Fibroblast of lung (primary cell): ENCODE data around the gene FAM20C. TPM values are rescaled to one million over a fixed set of nuclear protein-coding genes. Genes with fewer than 3 reads are reported as not detected.

ENCODE experiments used
- DNase-seq, 2 donors: peaks; one replicate each; pipeline versions ENCODE4 v3.0.0 to v3.0.0-alpha.2; 2010; ENCODE audit warnings: low read depth in 2 of 2
- H2AFZ ChIP-seq: 2 replicates; pipeline ENCODE4 v1.5.1; 2012; ENCODE audit warnings: low read length, control low read depth, inconsistent platforms
- H3K27ac ChIP-seq: 2 replicates; pipeline ENCODE4 v1.5.1; 2011; ENCODE audit warnings: low read length, control low read depth; ENCODE audit not compliant: insufficient read depth
- H3K27me3 ChIP-seq: 2 replicates; pipeline ENCODE4 v1.5.1; 2011; ENCODE audit warnings: mild to moderate bottlenecking, low read length; ENCODE audit not compliant: control insufficient read depth, insufficient read depth
- H3K36me3 ChIP-seq: 2 replicates; pipeline ENCODE4 v1.5.1; 2011; ENCODE audit warnings: low read length; ENCODE audit not compliant: control insufficient read depth, insufficient read depth
- H3K4me1 ChIP-seq: 2 replicates; pipeline ENCODE4 v1.5.1; 2011; ENCODE audit warnings: low read length; ENCODE audit not compliant: control insufficient read depth, insufficient read depth; ENCODE audit errors: extremely low read depth
- H3K4me2 ChIP-seq: 2 replicates; pipeline ENCODE4 v1.5.1; 2011; ENCODE audit warnings: low read length, control low read depth; ENCODE audit not compliant: insufficient read depth; ENCODE audit errors: extremely low read depth
- H3K4me3 ChIP-seq, 4 experiments: fragments of 200-600 bp in 1 of 4; sonication (generic) in 1 of 4; replicated peaks in 1 of 4; 2 replicates each; pipeline ENCODE4 v1.5.1; 2011 to 2016; ENCODE audit warnings: low read length in 4 of 4, low read depth in 3 of 4, mild to moderate bottlenecking in 3 of 4, control low read depth in 2 of 4, inconsistent platforms in 1 of 4, mixed read lengths in 1 of 4; ENCODE audit not compliant: insufficient read depth in 1 of 4; ENCODE audit errors: control extremely low read depth in 1 of 4
- H3K79me2 ChIP-seq: 2 replicates; pipeline ENCODE4 v1.5.1; 2012; ENCODE audit warnings: mild to moderate bottlenecking, low read length, inconsistent platforms; ENCODE audit not compliant: control insufficient read depth, insufficient read depth
- H3K9ac ChIP-seq: 2 replicates; pipeline ENCODE4 v1.5.1; 2011; ENCODE audit warnings: mild to moderate bottlenecking, low read length, control low read depth; ENCODE audit not compliant: insufficient read depth
- H3K9me3 ChIP-seq: 2 replicates; pipeline ENCODE4 v1.5.1; 2012; ENCODE audit warnings: low read depth, low read length; ENCODE audit not compliant: control insufficient read depth, insufficient read depth
- H4K20me1 ChIP-seq: 2 replicates; pipeline ENCODE4 v1.5.1; 2011; ENCODE audit warnings: low read length; ENCODE audit not compliant: control insufficient read depth, insufficient read depth; ENCODE audit errors: extremely low read depth
- CTCF ChIP-seq, 2 donors: IDR thresholded peaks in 1 of 2; conservative IDR thresholded peaks in 1 of 2; 1 replicate in 1 of 2; 2 replicates in 1 of 2; pipeline ENCODE4 v1.5.1; 2011 to 2012; ENCODE audit warnings: low read length in 2 of 2, control low read depth in 1 of 2, inconsistent platforms in 1 of 2, low read depth in 1 of 2, mild to moderate bottlenecking in 1 of 2
- EZH2 ChIP-seq: IDR thresholded peaks from 2 replicates; pipeline ENCODE4 v1.5.1; 2012; ENCODE audit warnings: low read length, control low read depth, mild to moderate bottlenecking; ENCODE audit errors: missing control alignments
- polyA plus RNA-seq, 2 donors: library from polyadenylated mRNA; depleted of rRNA in 1 of 2; stranded (reverse) in 1 of 2; unstranded in 1 of 2; fragments of >200 nt; gene quantifications; 2 replicates each; pipeline ENCODE4 v1.2.1, GENCODE V29; 2011 to 2012; ENCODE audit warnings: missing spikeins in 1 of 2
- total RNA-seq: library from RNA; depleted of rRNA; stranded (reverse); fragments of >200 nt; gene quantifications from 2 replicates; pipeline ENCODE4 v1.2.1, GENCODE V29; 2014

The FAM20C gene
- total and polyA plus RNA-seq, 2 donors (not counting 1 experiment from before 2014, with no cell fraction given), result 31.8 to 70.7 TPM

GRCh38 chr7:251446-252175, 59.2 kb downstream of the FAM20C start:
- no peaks in the 10 kb centered on the region for H4K20me1 ChIP-seq
- peaks cover 40% of the 10 kb centered on the region for H3K36me3 ChIP-seq
- H3K27ac ChIP-seq, result no peak overlapping the region
- H3K4me3 ChIP-seq, result no peak overlapping the region
- no peak overlapping the region for H3K4me2 ChIP-seq
- TF ChIP-seq EZH2 (no peak), CTCF (conservative IDR thresholded peaks at IDR 0.05 in 1 of 2, IDR thresholded peaks at IDR 0.05 in 1 of 2; ENCODE audit: low read depth in 1 of 2, low read length in 2 of 2) (no peak)
- H3K9ac ChIP-seq, result no peak overlapping the region
- no peak overlapping the region for H2AFZ ChIP-seq
- no peaks in the 10 kb centered on the region for H3K27me3 ChIP-seq
- H3K4me1 ChIP-seq, result no peaks in the 10 kb centered on the region
- no peak for DNase-seq
- H3K79me2 ChIP-seq, result no peaks in the 10 kb centered on the region
- no peaks in the 10 kb centered on the region for H3K9me3 ChIP-seq

GRCh38 chr7:252216-252965, 60.0 kb downstream of the FAM20C start:
- H3K79me2 ChIP-seq, result no peaks in the 10 kb centered on the region
- TF ChIP-seq EZH2 (no peak), CTCF (conservative IDR thresholded peaks at IDR 0.05 in 1 of 2, IDR thresholded peaks at IDR 0.05 in 1 of 2; ENCODE audit: low read depth in 1 of 2, low read length in 2 of 2) (no peak)
- H3K27ac ChIP-seq, result no peak overlapping the region
- no peak overlapping the region for H3K4me3 ChIP-seq
- no peaks in the 10 kb centered on the region for H3K27me3 ChIP-seq
- no peaks in the 10 kb centered on the region for H4K20me1 ChIP-seq
- no peak overlapping the region for H3K9ac ChIP-seq
- H3K4me1 ChIP-seq, result no peaks in the 10 kb centered on the region
- H3K36me3 ChIP-seq, result peaks cover 45% of the 10 kb centered on the region
- no peaks in the 10 kb centered on the region for H3K9me3 ChIP-seq
- H3K4me2 ChIP-seq, result no peak overlapping the region
- H2AFZ ChIP-seq, result no peak overlapping the region
- DNase-seq, result no peak

GRCh38 chr7:252981-253380, 60.6 kb downstream of the FAM20C start:
- Histone ChIP-seq H4K20me1 (no peaks in the 10 kb centered on the region), H3K4me2 (no peak overlapping the region), H3K27ac (no peak overlapping the region), H2AFZ (no peak overlapping the region), H3K4me3 (no peak overlapping the region), H3K79me2 (no peaks in the 10 kb centered on the region), H3K9ac (no peak overlapping the region), H3K36me3 (peaks cover 46% of the 10 kb centered on the region), H3K27me3 (no peaks in the 10 kb centered on the region), H3K4me1 (no peaks in the 10 kb centered on the region), H3K9me3 (no peaks in the 10 kb centered on the region)
- TF ChIP-seq EZH2, result no peak
- no peak for TF ChIP-seq CTCF (conservative IDR thresholded peaks at IDR 0.05 in 1 of 2, IDR thresholded peaks at IDR 0.05 in 1 of 2; ENCODE audit: low read depth in 1 of 2, low read length in 2 of 2)
- DNase-seq, result no peak
